Measurements from ENCODE around the gene LAMA3. TPM values are rescaled to one million over a fixed set of nuclear protein-coding genes. Genes with fewer than 3 reads are reported as not detected.
A peak's percentile ranks its signal among the peaks of the same experiment; 100 is the strongest.

Gene LAMA3
- total and polyA plus RNA-seq, 9 donors: 2.9 to 44.9 (median 14.8) TPM

DNA sequence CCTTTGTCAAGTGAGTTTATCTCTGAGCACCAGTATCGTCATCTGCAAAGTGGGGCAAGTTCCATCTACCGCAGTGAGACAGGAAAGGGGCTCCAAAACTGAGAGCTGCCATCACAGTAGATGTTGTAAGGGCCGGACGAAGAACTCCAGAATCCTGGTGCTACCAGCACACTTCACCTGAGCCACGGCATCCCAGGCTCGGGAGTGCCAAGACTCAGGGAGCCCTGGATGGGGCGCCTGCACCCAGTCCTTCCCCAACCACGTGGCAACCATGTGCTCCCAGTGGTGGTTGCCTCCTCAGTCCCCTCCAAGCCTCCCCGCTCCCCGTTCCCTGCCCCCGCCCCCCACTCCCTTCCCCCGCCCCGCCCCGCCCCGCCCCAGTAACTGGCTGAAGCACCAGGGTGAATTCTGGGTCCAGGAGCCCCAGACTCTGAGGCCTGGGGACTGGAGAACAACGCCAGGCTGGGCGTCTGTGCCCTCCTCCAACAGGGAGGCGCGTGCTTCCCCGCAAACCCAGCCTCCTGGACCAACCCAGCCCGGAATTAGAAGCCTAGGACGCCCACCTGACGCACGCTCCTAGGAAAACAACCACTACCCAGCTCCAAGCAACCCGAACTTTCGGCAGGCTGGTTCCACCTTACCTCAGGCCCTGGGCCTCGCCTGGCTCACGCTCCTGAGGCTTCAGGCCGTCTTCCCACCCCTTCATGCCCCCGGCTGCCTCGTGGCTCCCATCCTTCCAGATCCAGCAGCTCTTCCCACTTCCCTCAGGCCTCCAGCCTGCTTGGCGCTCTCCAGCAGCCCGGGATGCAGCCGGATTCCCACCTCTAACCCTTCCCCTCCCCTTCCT is 67.6 kb downstream of the LAMA3 start:
- H3K36me3 ChIP-seq: no peaks in the 10 kb centered on the region
- WGBS, 3 donors: 80 to 86% (median 81%) methylated on average over 33 to 34 of the region's 34 CpGs
- intact Hi-C loops (cut with DNase I): no loop called here
- no peak overlapping the region for H3K4me3 ChIP-seq
- no peaks in the 10 kb centered on the region for H3K4me1 ChIP-seq (ENCODE audit: insufficient read depth)
- H3K9me3 ChIP-seq: no peaks in the 10 kb centered on the region
- no peaks in the 10 kb centered on the region for H3K27me3 ChIP-seq
- DNase-seq: no peak
- H3K27ac ChIP-seq: no peak overlapping the region
- TF ChIP-seq, protein P1, sequence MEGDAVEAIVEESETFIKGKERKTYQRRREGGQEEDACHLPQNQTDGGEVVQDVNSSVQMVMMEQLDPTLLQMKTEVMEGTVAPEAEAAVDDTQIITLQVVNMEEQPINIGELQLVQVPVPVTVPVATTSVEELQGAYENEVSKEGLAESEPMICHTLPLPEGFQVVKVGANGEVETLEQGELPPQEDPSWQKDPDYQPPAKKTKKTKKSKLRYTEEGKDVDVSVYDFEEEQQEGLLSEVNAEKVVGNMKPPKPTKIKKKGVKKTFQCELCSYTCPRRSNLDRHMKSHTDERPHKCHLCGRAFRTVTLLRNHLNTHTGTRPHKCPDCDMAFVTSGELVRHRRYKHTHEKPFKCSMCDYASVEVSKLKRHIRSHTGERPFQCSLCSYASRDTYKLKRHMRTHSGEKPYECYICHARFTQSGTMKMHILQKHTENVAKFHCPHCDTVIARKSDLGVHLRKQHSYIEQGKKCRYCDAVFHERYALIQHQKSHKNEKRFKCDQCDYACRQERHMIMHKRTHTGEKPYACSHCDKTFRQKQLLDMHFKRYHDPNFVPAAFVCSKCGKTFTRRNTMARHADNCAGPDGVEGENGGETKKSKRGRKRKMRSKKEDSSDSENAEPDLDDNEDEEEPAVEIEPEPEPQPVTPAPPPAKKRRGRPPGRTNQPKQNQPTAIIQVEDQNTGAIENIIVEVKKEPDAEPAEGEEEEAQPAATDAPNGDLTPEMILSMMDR (IDR thresholded peaks at IDR 0.05): no peak
- no peak for TF ChIP-seq EP300 (IDR thresholded peaks at IDR 0.05)
- no peak for TF ChIP-seq POLR2A (IDR thresholded peaks at IDR 0.05)

DNA sequence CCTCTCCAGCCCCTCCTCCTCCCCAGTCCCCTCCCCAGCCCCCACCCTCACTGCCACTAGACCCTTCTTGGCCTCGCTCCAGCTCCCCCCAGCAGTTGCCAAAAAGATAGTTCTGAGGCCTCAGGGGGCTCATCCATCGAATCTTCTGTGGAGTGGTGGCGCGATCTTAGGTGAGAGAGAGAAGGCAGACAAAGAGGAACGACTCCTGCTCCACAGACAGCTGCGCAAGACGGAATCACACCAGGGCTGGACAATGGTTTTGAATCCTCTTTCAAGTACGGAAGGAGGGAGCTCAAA is 68.1 kb downstream of the LAMA3 start:
- Histone ChIP-seq H3K9me3 (no peaks in the 10 kb centered on the region), H3K36me3 (no peaks in the 10 kb centered on the region), H3K27ac (no peak overlapping the region), H3K4me1 (ENCODE audit: insufficient read depth) (no peaks in the 10 kb centered on the region), H3K27me3 (no peaks in the 10 kb centered on the region), H3K4me3 (no peak overlapping the region)
- intact Hi-C loops (cut with DNase I): no loop called here
- TF ChIP-seq POLR2A (IDR thresholded peaks at IDR 0.05) (no peak), EP300 (IDR thresholded peaks at IDR 0.05) (no peak)
- TF ChIP-seq, protein P1 (IDR thresholded peaks at IDR 0.05): no peak
- WGBS, 3 donors: 57 to 61% (median 61%) methylated on average over 8 of the region's 8 CpGs
- peak in 1 of 5 donors; percentile 21 for DNase-seq

DNA sequence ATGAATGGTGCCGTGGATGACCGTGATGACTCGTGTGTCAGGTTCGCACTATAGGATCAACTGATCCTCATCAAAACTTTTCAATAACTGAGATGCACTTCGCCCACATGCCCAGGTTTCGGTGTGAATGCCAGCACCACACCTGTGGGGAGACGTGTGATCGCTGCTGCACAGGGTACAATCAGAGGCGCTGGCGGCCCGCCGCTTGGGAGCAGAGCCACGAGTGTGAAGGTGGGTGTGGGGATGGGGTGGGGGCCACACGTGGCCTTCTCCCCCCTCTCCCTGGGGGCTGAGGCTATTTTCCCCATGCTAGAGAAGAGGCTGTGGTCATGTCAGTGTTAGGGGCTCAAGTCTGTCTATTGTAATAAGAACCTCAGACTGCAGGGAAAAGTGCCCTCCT is 69.0 kb downstream of the LAMA3 start:
- Histone ChIP-seq H3K9me3 (no peaks in the 10 kb centered on the region), H3K27ac (no peak overlapping the region), H3K4me1 (ENCODE audit: insufficient read depth) (no peaks in the 10 kb centered on the region), H3K36me3 (no peaks in the 10 kb centered on the region), H3K4me3 (no peak overlapping the region), H3K27me3 (no peaks in the 10 kb centered on the region)
- 88 to 90% (median 90%) methylated on average over 14 of the region's 14 CpGs for WGBS, 3 donors
- no peak for DNase-seq
- intact Hi-C loops (cut with DNase I): no loop called here
- TF ChIP-seq, protein P1 (IDR thresholded peaks at IDR 0.05): no peak
- no peak for TF ChIP-seq POLR2A (IDR thresholded peaks at IDR 0.05)
- no peak for TF ChIP-seq EP300 (IDR thresholded peaks at IDR 0.05)

DNA sequence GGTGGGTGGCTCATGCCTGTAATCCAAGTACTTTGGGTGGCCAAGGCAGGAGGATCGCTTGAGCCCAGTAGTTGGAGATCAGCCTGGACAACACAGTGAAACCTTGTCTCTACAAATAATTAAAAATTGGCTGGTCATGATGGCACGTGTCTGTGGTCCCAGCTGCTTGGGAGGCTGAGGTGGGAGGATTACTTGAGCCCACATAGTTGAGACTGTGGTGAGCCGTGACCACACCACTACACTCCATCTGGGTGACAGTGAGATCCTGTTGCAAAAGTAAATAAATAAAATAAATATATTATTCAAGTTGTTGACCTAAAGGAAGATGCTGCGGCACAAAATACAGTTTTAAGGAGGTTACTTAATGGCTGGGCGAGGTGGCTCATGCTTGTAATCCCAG is 72.7 kb downstream of the LAMA3 start:
- TF ChIP-seq POLR2A (IDR thresholded peaks at IDR 0.05): no peak
- no peak for TF ChIP-seq EP300 (IDR thresholded peaks at IDR 0.05)
- TF ChIP-seq, protein P1 (IDR thresholded peaks at IDR 0.05): no peak
- 90 to 93% (median 93%) methylated on average over 5 of the region's 5 CpGs for WGBS, 3 donors
- H3K4me3 ChIP-seq: no peak overlapping the region
- no peak for DNase-seq
- no peaks in the 10 kb centered on the region for H3K9me3 ChIP-seq
- no peaks in the 10 kb centered on the region for H3K27me3 ChIP-seq
- H3K4me1 ChIP-seq (ENCODE audit: insufficient read depth): no peaks in the 10 kb centered on the region
- no peaks in the 10 kb centered on the region for H3K36me3 ChIP-seq
- H3K27ac ChIP-seq: no peak overlapping the region
- intact Hi-C loops (cut with DNase I): no loop called here
